ENCODE measurements around the gene SMPDL3A. TPM values are rescaled to one million over a fixed set of nuclear protein-coding genes. Genes with fewer than 3 reads are reported as not detected.

SMPDL3A gene
- total RNA-seq, 2 donors from 2014 or later: 4.7 to 6.0 TPM

- peak in 1 of 2 donors; percentile 28 for ATAC-seq
- intact Hi-C loops (cut with DNase I): no loop called here
- DNase-seq: no peak
Observed at GRCh38 chr6:122799140-122799745, 10.2 kb downstream of the SMPDL3A start.

GRCh38 chr6:122799916-122800686, 11.0 kb downstream of the SMPDL3A start:
- peak in 1 of 2 donors; percentile 70 for ATAC-seq
- DNase-seq: no peak
- intact Hi-C loops (cut with DNase I): no loop called here

GRCh38 chr6:122800906-122801305, 11.8 kb downstream of the SMPDL3A start:
- no peak for ATAC-seq
- DNase-seq: no peak
- intact Hi-C loops (cut with DNase I): no loop called here

- ATAC-seq (no peak), DNase-seq (no peak)
- intact Hi-C loops (cut with DNase I): no loop called here
Observed at GRCh38 chr6:122801397-122801796, 12.3 kb downstream of the SMPDL3A start.

DNA sequence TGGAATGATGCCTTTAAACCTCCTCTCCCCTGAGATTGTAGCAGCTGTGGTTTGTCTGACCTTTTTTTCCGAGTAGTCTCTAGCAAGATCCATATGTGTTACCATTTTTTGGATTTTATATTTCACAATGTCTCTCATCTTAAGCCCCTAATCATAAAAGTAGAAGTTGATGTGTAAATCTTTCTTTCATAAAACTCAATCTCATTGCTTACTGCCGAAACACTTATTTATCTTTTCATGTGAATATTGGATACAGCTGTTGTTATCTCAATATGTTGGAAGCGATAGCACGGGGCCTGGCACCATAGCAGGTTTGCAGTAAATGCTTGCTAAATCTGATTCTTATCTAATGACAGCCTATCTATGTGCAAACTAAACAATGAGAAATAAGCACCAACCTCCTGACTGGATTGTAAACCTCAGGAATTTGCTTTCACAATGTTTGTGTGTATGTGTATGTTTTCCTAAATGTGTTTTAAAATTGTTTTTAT, 14.2 kb downstream of the SMPDL3A start:
- ATAC-seq: no peak
- DNase-seq: no peak
- intact Hi-C loops (cut with DNase I): no loop called here

GRCh38 chr6:122804962-122805485, 16.0 kb downstream of the SMPDL3A start:
- DNase-seq (no peak), ATAC-seq (no peak)
- intact Hi-C loops (cut with DNase I): no loop called here

- intact Hi-C loops (cut with DNase I): no loop called here
- DNase-seq: no peak
- peak in 1 of 2 donors; percentile 53 for ATAC-seq
Observed at GRCh38 chr6:122806291-122806690, 17.2 kb downstream of the SMPDL3A start.

DNA sequence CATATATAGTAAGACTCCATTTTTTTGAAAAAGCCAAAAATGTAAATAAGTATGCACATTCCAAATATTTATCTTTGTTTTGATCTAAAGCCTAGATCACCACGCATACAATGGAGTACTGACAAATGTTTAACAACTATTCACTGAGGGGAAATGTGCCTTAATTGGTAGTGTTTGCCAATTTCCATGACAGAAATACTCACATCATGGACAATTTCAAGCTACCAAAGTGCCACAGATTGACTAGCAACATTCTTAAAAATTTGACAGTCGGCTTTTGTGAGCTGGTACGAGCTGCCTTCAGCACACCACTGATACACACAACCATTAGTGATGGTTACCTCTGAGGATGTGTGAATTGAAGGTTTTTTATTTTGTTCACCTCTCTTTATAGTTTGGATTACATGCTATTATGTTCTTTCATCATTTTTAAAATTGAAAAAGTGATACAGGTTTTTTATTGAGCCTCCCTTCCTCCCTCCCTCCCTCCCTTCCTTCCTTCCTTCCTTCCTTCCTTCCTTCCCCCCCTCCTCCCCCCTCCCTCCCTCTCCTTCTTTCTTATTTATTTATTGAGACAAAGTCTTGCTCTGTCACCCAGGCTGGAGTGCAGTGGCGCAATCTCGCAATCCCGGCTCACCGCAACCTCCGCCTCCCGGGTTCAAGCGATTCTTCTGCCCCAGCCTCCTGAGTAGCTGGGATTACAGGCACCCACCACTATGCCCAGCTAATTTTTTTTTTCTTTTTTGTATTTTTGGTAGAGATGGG, 19.2 kb downstream of the SMPDL3A start:
- ATAC-seq (no peak), DNase-seq (no peak)
- intact Hi-C loops (cut with DNase I): no loop called here

DNA sequence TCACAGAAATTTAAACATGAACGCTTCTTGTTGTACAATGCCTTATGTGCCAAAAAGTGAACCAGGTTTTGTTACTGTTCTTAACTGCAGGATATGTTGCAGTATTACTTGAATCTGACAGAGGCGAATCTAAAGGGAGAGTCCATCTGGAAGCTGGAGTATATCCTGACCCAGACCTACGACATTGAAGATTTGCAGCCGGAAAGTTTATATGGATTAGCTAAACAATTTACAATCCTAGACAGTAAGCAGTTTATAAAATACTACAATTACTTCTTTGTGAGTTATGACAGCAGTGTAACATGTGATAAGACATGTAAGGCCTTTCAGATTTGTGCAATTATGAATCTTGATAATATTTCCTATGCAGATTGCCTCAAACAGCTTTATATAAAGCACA, 19.9 kb downstream of the SMPDL3A start:
- ATAC-seq: no peak
- no peak for DNase-seq
- intact Hi-C loops (cut with DNase I): no loop called here

DNA sequence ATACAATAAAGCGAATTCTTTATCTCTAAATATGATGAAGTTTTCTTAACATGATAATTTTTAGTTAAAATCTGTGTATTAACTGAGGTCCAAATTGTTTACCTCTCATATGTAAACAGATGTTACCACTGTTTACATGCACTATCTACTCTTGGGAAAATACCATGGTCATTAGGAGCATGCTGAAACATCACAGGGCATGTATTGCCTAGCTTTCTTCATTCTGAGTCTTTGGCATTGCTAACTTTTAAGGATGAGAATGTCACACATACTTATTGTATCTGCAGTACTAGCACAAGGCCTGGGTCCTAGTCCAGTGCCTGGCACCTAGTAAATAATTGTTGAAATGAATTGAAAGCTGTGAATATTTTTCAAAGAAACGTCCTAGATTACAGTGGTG, 20.6 kb downstream of the SMPDL3A start:
- DNase-seq (no peak), ATAC-seq (no peak)
- intact Hi-C loops (cut with DNase I): no loop called here

DNA sequence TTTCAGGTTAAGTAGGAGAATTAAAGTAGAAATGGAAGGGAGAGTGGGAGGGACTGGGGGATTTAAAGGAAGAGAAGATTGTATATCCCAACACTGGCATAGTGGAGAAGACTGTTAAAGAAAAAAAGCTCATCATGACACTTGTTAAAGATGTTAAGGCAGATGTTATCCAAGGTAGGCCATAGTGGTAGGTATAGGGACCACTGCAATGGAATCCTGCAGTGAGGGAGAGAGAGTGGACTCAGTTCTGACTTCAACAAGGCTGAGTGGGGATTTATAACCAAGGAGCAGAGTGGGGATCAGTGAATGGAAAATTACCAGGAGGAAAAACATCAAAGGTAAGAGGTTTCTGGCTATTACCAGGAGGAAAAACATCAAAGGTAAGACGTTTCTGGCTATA, 21.1 kb downstream of the SMPDL3A start:
- no peak for DNase-seq
- intact Hi-C loops (cut with DNase I): no loop called here
- ATAC-seq: no peak

DNA sequence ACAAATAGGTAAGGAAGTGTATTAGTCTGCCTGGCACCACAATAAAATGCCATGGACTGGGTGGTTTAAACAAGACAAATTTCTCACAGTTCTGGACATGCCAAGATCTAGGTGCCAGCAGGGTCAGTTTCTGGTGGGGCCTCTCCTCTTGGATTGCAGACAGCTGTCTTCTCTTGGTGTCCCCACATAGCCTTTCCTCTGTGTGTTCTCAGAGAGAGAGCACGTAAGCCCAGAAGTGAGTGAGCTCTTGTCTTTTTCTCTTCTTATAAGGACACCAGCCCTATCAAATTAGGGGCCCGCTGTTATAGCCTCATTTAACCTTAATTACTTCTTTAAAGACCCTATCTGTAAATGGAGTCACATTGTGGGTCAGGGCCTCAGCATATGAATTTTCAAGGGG, 28.3 kb downstream of the SMPDL3A start:
- intact Hi-C loops (cut with DNase I): no loop called here
- DNase-seq (no peak), ATAC-seq (no peak)

GRCh38 chr6:122817766-122818165, 28.7 kb downstream of the SMPDL3A start:
- ATAC-seq: no peak
- intact Hi-C loops (cut with DNase I): no loop called here
- no peak for DNase-seq

- intact Hi-C loops (cut with DNase I): no loop called here
- DNase-seq (no peak), ATAC-seq (no peak)
Observed at GRCh38 chr6:122818866-122819265, 29.8 kb downstream of the SMPDL3A start.

DNA sequence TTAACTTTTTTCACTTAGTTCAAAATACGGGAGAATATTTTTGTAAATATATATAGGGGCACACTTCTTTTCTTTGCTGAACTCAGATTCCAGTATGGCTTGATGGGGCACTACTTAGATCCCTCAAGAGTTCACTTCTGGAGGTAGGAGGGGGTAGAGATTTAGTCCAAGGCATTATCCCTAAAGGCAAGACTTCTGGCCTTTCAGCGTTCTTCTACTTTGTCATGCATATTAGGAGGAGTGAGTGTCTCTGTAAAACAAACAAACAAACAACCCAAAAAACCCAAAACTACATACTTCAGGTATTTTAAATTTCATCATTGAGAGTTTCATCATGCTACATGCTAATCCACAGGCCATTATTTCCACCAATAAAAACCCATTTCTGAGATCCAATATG, 32.0 kb downstream of the SMPDL3A start:
- intact Hi-C loops (cut with DNase I): no loop called here
- no peak for DNase-seq
- no peak for ATAC-seq

DNA sequence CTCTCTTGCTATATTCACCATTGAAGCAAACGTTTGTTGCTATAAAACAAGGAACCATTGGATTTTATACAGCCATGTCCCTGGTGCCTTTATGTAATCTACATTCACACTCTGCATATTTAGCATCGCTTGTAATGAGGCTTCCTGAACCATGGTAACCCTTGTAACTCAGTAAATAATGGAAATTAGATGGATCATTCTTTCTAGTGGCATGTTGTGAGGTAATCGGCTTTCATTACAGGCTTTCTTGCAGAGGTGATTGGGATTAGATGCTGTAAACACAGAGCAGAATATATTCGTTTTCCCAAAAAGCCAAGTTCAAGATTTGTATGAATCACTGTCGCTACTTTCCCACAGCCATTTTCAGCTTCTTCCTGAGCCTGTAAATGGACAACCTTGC, 36.1 kb downstream of the SMPDL3A start:
- intact Hi-C loops (cut with DNase I): no loop called here
- DNase-seq (no peak), ATAC-seq (no peak)

GRCh38 chr6:122829456-122829855, 40.4 kb downstream of the SMPDL3A start:
- no peak for ATAC-seq
- no peak for DNase-seq
- intact Hi-C loops (cut with DNase I): no loop called here

GRCh38 chr6:122831511-122831910, 42.5 kb downstream of the SMPDL3A start:
- intact Hi-C loops (cut with DNase I): no loop called here
- no peak for DNase-seq
- no peak for ATAC-seq

DNA sequence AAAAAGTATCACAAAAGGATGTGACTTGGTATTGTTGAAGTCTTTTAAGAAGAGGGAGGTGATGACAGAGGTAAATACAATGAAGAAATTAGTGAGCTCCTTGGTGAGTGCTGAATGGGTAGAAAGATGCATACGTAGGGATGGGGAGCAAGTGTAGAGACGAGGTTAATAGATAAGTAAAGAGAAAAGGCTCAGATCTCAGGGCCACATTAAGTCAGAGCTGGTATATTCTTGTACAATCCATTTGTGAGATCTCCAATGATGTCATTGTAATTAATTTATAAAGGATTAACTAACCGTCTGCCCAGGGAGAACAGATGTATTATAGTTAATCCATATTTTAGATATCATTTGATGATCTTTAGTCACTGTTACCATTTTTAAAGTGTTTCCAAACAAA, 43.4 kb downstream of the SMPDL3A start:
- DNase-seq: no peak
- intact Hi-C loops (cut with DNase I): no loop called here
- no peak for ATAC-seq

GRCh38 chr6:122833021-122833491, 44.0 kb downstream of the SMPDL3A start:
- DNase-seq: no peak

More at GRCh38 chr6:122833021-122833491, 44.0 kb downstream of the SMPDL3A start:
- intact Hi-C loops (cut with DNase I): no loop called here
- no peak for ATAC-seq

Measured in left cardiac atrium (tissue), 4 donors.